Upper lobe of right lung (tissue), 1 donor: Measurements from ENCODE around the gene NAALADL2. TPM values are rescaled to one million over a fixed set of nuclear protein-coding genes. Genes with fewer than 3 reads are reported as not detected.

Experiments used
- ATAC-seq: fragments of 200-7000 bp; cut with Tn5 transposase; one replicate; pipeline ENCODE4 v1.9.1; 2020; ENCODE audit warnings: mild to moderate bottlenecking, moderate library complexity
- DNase-seq: peaks from one replicate; pipeline ENCODE4 v3.0.0-alpha.2; 2020
- H3K27ac ChIP-seq: fragments of 200-600 bp; one replicate; pipeline ENCODE4 v1.8.0; 2022
- H3K27me3 ChIP-seq: fragments of 200-600 bp; one replicate; pipeline ENCODE4 v1.8.0; 2022; ENCODE audit warnings: mild to moderate bottlenecking
- H3K36me3 ChIP-seq: fragments of 200-600 bp; one replicate; pipeline ENCODE4 v1.8.0; 2022
- H3K4me1 ChIP-seq: fragments of 200-600 bp; one replicate; pipeline ENCODE4 v1.8.0; 2022
- H3K4me3 ChIP-seq: fragments of 200-600 bp; one replicate; pipeline ENCODE4 v1.8.0; 2022; ENCODE audit warnings: mild to moderate bottlenecking
- H3K9me3 ChIP-seq: fragments of 200-600 bp; one replicate; pipeline ENCODE4 v1.8.0; 2022
- CTCF ChIP-seq: fragments of 200-600 bp; IDR thresholded peaks from one replicate; pipeline ENCODE4 v1.8.0; 2022; ENCODE audit warnings: antibody characterized with exemption
- intact Hi-C: fragments of 100-400 bp; cut with DNase I; formaldehyde crosslinking; loops from one replicate; pipeline ENCODE4 v1.11.0; 2022
- total RNA-seq: library from RNA; stranded (reverse); fragmentation: NEBNext Ultra II Directional; extraction: Animal tissue kit (Norgen Biotek cat#: 25700); gene quantifications from one replicate; pipeline ENCODE4 v1.2.1, GENCODE V29; 2021
- donor health status: DM: no; HTN: yes; CAD: no; lungs with severe emphysema.

NAALADL2 gene
- total RNA-seq, 1 donor from 2014 or later = 8.5 TPM

- ATAC-seq = no peak
- TF ChIP-seq CTCF = no peak
- intact Hi-C loops = no loop called here
These were observed 620.7 kb downstream of the NAALADL2 start for GRCh38 chr3:175479800-175480199.

GRCh38 chr3:175484666-175485065 lies 625.5 kb downstream of the NAALADL2 start:
- Histone ChIP-seq H3K36me3 (no peaks in the 10 kb centered on the region), H3K9me3 (no peaks in the 10 kb centered on the region), H3K27ac (no peak overlapping the region), H3K27me3 (no peaks in the 10 kb centered on the region), H3K4me3 (no peak overlapping the region), H3K4me1 (no peaks in the 10 kb centered on the region)
- no peak for DNase-seq
- no peak for ATAC-seq
- intact Hi-C loops = no loop called here
- no peak for TF ChIP-seq CTCF

More at GRCh38 chr3:175479800-175480199, 620.7 kb downstream of the NAALADL2 start:
- Histone ChIP-seq H3K27me3 (no peaks in the 10 kb centered on the region), H3K4me3 (no peak overlapping the region), H3K36me3 (no peaks in the 10 kb centered on the region), H3K27ac (no peak overlapping the region), H3K9me3 (no peaks in the 10 kb centered on the region), H3K4me1 (no peaks in the 10 kb centered on the region)
- no peak for DNase-seq

GRCh38 chr3:175485436-175485835 lies 626.3 kb downstream of the NAALADL2 start:
- no peak overlapping the region for H3K4me3 ChIP-seq
- H3K4me1 ChIP-seq = no peaks in the 10 kb centered on the region
- DNase-seq (no peak), ATAC-seq (no peak)
- intact Hi-C loops = no loop called here
- H3K9me3 ChIP-seq = no peaks in the 10 kb centered on the region
- no peaks in the 10 kb centered on the region for H3K36me3 ChIP-seq
- no peaks in the 10 kb centered on the region for H3K27me3 ChIP-seq
- no peak for TF ChIP-seq CTCF
- H3K27ac ChIP-seq = no peak overlapping the region

- H3K4me1 ChIP-seq = no peaks in the 10 kb centered on the region
- TF ChIP-seq CTCF = no peak
- H3K27me3 ChIP-seq = no peaks in the 10 kb centered on the region
- H3K27ac ChIP-seq = no peak overlapping the region
- no peak overlapping the region for H3K4me3 ChIP-seq
- intact Hi-C loops = no loop called here
- no peak for DNase-seq
- H3K9me3 ChIP-seq = no peaks in the 10 kb centered on the region
- no peaks in the 10 kb centered on the region for H3K36me3 ChIP-seq
- ATAC-seq = no peak
These were observed 627.1 kb downstream of the NAALADL2 start for GRCh38 chr3:175486255-175486654.

- H3K27me3 ChIP-seq = no peaks in the 10 kb centered on the region
- H3K27ac ChIP-seq = no peak overlapping the region
- ATAC-seq (no peak), DNase-seq (no peak)
- TF ChIP-seq CTCF = no peak
- H3K4me1 ChIP-seq = no peaks in the 10 kb centered on the region
- no peaks in the 10 kb centered on the region for H3K9me3 ChIP-seq
- no peak overlapping the region for H3K4me3 ChIP-seq
- intact Hi-C loops = no loop called here
- no peaks in the 10 kb centered on the region for H3K36me3 ChIP-seq
These were observed 630.3 kb downstream of the NAALADL2 start for GRCh38 chr3:175489406-175489805.

- Histone ChIP-seq H3K27ac (no peak overlapping the region), H3K9me3 (no peaks in the 10 kb centered on the region), H3K4me3 (no peak overlapping the region), H3K4me1 (no peaks in the 10 kb centered on the region), H3K27me3 (no peaks in the 10 kb centered on the region), H3K36me3 (no peaks in the 10 kb centered on the region)
- ATAC-seq (no peak), DNase-seq (no peak)
- no peak for TF ChIP-seq CTCF
- intact Hi-C loops = no loop called here
These were observed 634.2 kb downstream of the NAALADL2 start for GRCh38 chr3:175493301-175493700.
